Iris pigment epithelial cell (primary cell): Measurements from ENCODE around the gene STIM1.
"Not testable (repeated sequence)": the region's sequence is repeated elsewhere in the genome, so short reads cannot be mapped to it uniquely, and the experiment has no call there.

ENCODE experiments used
- DNase-seq: peaks from one replicate; pipeline ENCODE4 v3.0.0-alpha.2; 2011; ENCODE audit warnings: low read depth

The STIM1 gene

DNA sequence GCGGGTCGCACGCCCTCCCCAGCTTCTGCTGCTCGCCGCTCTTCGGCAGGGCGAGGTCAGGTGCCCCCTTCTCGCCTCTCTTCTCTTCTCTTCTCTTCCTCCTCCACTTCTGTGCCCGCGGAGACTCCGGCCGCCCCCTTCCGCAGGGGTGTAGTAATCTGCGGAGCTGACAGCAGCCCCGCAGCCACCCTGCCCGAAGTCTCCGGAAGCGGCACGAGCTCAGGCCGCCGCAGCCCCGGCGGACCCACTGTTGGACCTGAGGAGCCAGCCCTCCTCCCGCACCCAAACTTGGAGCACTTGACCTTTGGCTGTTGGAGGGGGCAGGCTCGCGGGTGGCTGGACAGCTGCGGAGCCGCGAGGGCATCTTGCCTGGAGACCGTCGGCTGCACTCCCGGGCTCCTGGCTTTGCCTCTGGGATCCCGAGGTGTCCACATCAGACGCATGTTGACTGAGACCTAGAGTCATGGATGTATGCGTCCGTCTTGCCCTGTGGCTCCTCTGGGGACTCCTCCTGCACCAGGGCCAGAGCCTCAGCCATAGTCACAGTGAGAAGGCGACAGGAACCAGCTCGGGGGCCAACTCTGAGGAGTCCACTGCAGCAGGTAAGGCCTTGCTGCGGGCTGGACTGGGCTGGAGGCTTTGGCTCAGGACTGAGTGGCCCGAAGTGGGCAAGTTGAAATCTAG is 486 bp downstream of the STIM1 start:
- DNase-seq: peak; percentile 23

DNA sequence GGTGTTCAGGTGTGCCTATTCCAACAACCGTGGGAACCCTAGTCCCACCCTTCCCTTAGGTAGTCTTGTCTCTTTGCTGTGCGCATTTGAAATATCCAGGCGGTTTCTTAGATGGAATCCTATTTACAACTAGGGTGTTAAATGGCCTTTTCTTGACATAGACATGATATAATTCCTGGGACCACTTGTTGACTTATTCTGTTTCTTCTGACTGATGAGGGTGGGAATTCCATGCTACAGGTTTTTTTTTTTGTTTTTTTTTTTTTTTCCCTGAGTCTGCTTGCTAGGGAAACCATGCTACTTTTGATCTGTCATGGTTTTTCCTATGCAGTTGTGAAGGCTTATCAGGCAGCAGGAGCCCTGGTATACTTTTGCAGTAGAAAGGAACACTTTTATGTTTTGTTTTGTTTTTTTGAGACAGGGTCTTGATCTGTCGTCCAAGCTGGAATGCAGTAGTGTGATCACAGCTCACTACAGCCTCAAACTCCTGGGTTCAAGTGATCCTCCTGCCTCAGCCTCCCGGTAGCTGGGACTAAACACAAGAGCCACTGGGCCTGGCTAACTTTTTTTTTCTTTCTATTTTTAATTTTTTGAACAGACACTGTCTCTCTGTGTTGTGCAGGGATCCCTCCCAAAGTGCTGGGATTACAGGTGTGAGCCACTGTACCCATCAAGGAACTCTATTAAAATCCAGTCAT is 1.5 kb downstream of the STIM1 start:
- DNase-seq: no peak

DNA sequence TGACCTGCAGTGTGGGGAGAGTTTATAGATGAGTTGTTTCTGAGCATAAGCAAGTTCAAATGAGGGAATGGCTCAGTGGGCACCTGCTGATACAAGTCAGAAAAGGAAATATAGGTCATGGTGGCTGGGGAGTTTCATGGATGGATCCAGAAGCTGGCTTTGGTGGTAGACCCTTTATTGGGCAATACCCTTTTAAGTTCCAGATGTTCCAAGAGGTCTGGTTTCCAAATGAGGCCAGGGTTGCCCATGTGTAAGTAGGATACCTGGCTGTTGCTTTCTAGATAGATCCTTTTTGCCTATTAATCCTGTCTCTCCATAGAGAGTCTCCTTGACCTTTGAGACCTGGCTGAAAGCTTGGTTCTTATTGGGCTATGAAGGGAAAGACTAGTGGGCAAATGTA is 2.2 kb downstream of the STIM1 start:
- no peak for DNase-seq

DNA sequence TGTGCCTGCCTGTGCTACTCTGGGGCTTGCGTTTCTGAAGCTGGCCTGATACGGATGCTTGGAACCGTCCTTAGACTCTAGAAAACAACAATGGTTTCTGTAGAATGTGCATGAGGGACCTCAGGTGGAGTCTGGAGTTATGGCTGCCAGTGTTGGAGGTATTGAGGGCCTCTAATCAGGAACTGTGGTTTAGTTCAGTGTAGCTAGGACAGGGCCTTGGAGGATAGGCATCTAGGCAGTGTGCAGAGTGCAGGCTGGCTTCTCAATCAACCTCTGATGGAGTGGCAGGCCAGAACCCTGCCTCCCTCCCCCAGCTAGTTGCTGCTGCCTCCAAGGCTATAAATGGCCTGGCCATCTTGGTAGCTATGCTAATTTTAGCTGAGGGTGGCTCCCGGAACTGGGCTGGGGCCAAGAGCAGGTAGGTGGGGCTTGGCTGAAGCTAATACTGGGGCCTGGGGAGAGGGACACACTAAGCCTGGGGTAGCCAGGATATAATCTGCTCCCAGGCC is 4.0 kb downstream of the STIM1 start:
- DNase-seq: no peak

DNA sequence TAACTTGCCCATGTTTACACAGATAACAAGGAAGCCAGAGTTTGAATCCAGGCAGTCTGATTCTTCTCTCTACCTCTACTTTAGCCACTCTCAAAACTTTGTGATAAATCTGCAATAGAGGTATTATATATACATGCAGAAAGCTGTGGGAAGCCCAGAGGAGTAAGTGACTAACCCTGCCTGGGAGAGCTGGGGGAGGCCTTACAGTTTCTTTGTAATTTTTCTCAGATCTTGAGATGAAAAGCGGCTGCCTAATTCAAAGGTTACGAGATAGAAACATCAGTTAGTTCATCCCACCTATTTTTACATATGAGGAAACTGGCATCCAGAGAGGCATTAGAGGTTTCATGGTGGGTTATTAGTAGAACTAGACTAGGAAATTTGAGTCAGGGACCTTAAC is 4.9 kb downstream of the STIM1 start:
- no peak for DNase-seq

DNA sequence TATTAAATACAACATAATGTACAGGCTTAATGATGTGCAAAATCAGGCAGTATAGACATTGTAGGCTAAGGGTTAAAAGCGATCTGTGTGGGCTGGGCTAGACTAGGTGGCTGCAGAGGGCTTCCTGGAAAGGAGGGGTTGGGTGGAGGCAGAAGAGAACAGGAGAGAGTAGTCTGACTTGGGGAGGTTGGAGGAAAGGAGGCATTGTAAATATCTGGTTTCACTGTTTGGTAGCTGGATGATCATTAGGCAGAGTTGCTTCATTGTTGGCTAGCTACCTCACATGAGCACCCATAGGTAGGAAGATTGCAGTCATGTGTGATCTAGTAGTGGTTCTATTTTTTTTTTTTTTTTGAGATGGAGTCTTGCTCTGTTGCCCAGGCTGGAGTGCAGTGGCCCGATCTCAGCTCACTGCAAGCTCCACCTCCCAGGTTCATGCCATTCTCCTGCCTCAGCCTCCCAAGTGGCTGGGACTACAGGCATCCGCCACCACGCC is 5.5 kb downstream of the STIM1 start:
- DNase-seq: not testable (repeated sequence)

DNA sequence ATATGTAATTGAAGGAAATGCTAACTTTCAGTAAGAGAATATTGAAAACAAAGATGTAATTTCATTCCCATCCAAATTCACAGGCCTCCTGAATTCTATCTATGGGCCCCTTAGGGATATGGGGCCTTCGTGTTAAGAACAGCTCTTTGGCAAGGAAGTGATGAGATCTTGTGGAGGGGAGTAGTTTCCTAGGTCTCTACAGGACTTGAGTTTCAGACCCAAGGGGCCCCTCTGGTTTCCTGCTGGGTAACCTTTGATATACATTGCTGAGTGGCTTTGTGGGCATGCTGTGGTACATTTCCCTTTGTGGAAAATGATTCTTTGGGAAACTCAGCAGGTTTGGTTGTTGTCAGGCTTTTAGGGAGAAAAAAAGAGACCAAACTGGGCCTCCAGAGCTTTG is 6.2 kb downstream of the STIM1 start:
- DNase-seq: no peak

DNA sequence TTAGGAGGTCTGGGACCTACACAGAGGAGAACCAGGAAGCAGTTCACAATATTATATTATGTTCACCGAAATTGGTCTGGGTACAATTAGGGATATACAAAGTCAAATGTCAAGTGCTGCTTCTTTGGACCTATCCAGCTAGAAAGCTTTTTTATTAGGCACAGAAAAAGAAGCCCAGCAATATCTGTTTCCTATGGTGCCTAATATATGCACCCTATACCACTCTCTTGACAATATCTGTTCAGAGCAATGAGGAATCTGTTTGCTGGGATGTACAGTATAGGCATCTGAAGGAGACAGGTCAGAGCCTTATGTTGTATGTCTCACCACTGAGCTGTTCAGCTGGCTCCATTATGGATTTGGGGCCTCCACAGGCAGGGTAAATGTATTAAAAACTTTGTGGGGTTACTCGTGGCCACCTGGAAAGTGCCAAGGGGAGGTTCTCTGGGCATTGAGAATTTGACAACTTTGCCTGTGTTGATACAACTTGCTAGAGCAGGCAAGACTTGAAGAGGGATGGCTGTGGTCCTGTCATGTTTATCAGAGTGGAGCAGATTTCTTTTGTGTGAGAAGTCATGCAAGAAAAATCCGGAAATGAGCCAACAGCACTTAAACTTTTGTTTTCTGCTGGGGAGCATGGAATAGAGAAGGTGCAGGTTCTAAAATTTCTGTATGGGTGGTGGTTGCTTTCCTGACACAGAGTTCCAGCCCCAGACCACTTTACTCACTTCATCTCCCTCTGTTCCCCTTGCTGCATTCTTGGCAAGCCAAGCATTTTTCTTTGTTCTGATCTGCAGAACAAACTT is 10.1 kb downstream of the STIM1 start:
- peak; percentile 73 for DNase-seq

DNA sequence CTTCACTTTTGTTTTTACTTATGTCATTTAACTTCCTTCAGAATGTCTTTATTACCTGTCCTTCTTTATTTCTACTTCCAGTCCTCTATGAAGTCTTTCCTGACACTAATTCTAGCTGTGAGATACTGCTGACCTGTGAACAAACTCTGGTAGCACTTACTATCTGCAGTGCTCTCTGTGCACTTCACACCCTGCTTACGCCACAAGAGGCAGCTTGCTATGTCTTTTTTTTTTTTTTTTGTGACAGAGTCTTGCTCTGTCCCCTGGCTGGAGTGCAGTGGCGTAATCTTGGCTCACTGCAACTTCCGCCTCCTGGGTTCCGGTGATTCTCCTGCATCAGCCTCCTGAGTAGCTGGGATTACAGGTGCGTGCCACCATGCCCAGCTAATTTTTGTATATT is 10.7 kb downstream of the STIM1 start:
- peak; percentile 35 for DNase-seq

DNA sequence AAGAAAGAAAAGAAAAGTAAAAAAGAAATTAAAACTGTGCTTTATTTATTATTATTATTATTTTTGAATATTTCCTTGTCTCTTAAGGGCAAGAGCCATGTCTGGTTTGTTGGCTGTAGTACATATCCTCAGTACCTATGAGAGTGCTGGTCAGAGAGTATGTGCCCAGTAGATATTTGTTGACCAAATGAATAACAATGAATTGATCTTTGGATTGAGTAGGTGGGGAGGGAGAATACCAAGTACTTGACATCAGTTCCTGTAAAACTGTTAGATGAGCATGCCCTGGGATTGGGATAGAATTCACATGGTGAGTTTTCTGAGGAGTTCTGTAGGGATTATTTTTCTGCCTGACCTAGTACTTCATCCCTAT is 11.4 kb downstream of the STIM1 start:
- no peak for DNase-seq

DNA sequence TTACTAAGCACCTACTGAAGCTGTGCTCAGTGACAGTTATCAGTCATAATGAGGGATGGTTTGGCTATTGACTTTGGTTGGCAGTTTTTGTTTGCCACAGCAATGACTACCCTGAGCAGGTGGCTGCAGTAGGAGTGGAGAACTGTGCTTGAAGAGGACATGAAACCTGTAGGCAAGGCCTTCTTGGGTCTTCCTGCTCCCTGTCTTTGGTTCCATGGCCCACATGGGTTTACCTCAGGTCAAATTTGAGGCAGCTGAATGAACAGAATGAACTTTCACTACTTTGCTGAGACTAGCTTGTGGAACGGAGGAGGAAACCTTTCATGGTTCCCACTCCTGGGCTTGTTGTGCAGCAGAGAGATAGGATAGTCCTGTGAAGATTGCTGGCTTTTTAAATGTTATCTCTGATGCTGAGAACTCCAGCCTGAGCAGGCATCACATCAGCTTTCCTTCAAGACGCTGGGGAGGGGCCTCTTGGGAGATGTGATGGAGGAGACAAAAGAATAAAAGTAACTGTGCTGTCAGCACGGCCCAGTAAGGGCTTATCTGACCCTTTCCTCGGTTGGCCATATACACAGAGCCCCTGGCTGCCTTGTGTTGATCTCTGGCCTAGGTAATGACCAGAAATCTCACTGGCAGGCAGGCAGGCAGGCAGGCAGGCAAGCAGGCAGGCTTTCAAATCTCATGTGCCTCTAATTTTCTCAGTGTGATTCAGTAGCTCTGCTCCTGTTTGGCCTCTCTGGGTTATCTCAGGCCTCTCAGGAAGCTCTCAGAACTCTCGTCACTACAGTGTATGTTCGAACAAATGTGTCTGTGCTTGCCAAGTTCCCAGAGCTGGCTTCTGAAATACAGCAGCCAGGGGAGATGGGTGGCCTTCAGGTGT is 12.0 kb downstream of the STIM1 start:
- peak; percentile 47 for DNase-seq

DNA sequence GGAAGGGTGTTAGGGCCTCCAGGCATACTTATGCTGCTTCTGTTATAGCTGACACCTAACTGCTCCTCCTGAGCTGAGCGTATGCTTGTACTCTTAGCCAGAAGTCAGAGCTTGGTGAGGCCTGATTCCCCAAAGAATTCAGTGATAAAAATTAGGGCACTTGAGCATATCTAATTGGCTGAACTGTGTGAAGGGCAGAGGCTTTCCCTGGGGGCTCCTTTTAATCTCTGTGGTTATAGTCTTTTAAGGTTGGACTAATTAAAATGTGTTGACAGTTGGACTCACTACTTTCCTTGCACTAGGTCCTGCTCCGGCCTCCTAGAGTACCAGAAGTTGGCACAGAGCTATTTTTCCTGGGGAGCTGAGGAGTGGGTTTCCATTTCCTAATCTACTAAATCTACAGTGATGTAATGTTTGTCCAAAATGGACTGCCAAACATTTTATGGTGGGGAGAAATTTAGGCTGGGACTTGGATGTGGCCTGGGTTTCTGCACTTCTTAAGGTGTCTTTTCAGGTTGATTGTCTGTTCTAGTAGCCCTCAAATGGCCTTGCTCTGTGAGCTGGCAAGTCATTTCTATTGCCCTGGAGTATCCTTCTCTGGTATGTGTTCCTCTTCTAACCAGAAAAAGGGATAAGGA is 18.4 kb downstream of the STIM1 start:
- no peak for DNase-seq

DNA sequence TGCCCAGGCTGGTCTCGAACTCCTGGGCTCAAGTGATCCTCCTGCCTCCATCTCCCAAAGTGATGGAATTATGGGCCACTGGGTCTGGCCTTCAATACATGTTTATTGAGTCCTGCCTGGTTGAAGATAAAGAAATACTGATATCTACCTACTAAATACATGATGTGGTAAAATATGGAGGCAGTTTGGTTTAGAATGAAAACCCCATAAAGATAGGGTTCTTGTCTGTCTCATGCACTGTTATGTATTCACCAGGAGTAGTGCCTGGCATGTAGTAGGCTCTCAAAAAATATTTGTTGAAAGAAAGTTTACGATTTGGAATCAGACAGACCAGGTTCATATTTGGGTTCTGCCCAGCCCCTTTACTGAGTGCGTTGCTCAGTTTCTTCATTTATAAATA is 21.1 kb downstream of the STIM1 start:
- no peak for DNase-seq

DNA sequence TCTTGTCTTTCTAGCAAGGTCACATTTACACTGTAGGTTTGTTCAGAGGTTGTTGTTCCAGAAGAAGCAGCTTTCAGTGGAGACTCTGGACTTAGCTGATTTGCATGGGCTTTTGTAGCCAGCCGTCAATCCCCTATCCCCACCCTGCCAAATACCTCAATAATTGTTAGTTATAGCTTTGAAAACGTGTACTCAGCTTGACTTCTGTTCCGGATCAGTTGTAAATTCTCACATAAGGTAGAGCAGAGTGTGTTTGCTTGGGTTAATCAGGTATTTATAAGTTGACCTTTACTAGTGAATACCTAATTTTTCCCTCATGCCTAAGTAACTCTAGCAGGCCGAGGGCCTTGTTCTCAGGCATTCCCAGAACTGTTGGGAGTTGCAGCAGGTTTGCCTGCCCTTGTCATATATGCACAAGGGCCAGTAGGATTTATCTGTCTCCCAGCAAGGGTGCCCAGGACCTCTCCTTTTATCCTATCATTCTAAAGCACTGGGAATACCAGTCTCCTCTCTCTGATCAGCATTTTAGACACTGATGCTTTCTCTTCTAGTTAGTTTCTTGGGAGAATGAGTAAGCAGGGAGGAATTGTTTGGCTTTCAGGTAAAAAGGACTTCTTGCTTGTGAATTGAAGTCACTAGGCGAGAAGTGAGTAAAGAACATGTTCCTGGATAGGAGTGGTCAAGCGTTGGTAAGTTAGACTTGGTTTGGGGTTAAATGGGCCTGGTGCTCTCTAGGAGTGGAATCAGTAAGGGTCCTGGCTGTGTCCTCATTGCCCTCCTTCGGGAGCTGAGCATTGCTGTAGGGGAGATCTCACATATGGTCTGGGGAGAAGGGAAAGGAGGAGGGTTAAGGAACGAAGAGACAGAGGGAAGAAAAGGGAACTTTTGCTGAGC is 22.1 kb downstream of the STIM1 start:
- no peak for DNase-seq

DNA sequence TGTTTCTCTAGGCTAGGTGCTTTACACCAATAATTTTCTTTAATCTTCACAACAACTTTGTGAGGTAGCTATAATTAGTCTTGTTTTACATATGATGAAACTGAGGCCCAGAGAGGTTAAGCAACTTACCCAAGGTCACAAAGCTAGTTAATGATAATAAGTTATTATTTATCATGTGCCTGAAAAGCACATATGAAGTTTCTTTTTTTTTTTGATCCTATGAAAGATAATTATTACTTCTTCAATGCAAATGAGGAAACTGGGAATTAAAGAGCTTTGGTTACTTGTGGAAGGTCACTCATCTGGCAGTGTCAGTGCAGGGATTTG is 22.8 kb downstream of the STIM1 start:
- no peak for DNase-seq

DNA sequence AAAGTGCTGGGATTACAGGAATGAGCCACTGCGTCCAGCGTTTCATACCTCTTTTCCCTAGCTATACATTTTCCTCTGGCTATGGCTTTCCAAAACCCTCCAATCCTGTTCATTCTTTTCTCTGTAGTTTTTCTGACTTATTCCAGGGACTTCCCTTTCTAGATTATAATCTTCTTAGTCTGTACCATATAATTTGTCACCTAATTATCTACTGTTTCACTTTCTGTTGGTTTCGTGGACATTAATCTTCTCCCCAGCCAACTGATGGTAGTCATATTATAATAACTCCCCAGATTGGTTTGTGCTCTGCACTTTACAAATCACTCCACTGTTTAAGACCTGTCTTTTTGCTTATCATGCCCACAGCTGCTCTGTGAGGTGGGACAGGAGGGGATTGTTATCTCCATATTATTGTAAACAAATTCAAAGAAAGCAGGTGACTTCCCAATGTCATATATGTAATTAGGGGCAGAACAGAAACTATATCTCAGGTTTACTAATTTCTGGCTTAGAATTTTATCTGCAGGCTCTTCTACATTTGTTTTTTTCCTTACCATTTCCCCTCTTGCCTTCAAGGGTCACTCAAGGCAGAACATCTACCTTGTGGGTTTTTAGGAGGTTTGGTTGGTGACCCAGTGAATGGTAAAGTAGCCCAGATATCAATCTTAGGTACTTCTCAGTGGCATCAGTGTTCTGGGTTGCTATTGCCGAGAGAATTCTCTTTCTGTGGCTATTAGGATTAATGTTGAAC is 23.9 kb downstream of the STIM1 start:
- DNase-seq: no peak

DNA sequence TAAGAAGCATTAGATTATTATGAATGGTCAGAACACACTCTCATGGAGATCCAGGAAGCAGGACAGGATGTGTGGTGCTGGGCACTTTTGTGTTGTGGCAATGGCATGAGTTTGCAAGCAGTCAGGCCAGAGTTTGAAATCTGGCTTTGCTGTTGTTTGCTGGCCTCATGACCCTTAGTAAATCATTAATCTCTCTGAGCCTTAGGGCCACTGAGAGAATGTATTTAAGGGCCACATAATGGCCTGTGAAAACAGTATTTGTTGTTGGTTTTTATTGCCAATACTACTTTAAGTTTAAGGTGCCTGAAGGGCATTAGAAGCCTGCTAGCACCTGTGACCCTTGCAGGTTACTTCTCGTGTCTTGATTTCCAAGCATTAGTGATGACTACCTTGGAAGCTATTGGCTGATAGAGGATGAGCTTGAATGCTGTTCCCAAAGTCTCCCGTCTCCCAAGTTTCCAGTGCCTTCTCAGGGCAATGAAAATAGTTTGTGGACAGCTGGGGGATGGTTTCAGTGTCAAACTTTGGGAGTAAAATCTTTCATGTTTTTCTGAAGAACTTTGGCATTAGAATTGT is 24.6 kb downstream of the STIM1 start:
- no peak for DNase-seq

DNA sequence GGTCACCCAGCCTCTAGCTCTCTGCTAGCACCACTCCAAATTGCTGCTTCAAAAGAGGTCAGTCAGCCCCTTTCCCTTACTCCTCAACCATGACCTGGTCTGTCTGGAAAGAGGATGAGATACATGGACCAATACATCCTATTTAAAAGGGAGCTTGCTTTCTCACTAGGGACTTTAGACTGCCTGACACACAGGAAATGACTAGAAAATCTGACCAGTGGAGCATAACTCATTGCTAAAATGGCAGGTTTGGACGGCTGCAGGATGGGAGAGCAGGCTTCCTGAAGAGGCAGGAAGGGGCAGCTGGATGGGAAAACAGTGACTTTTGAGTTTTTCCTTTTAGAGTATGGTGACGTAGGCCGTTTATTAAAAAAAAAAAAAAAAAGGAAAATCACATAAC is 25.3 kb downstream of the STIM1 start:
- peak; percentile 42 for DNase-seq

DNA sequence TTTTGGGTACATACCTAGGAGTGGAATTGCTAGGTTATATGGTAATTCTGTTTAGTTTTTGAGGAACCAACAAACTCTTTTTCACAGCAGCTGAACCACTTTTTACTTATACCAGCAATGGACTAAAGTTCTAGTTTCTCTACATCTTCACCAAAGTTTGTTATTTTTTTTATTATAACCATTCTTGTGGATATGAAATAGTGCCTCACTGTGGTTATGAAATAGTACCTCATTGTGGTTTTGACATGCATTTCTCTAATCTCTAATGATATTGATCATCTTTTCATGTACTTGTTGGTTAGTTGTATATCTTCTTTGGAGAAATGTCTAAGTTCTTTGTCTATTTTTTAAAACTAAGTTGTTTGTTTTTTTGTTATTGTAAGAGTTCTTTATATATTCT is 27.2 kb downstream of the STIM1 start:
- DNase-seq: no peak
